GM12892 (cell line): ENCODE results near the gene CCL8.

Source experiments
- POLR2A ChIP-seq: IDR thresholded peaks from 2 replicates; pipeline ENCODE4 v1.6.1; 2011; ENCODE audit warnings: low read depth, low read length, control low read depth
- POLR2AphosphoS5 ChIP-seq: IDR thresholded peaks from 2 replicates; pipeline ENCODE4 v1.6.1; 2011; ENCODE audit warnings: low read depth, low read length, control low read depth

DNA sequence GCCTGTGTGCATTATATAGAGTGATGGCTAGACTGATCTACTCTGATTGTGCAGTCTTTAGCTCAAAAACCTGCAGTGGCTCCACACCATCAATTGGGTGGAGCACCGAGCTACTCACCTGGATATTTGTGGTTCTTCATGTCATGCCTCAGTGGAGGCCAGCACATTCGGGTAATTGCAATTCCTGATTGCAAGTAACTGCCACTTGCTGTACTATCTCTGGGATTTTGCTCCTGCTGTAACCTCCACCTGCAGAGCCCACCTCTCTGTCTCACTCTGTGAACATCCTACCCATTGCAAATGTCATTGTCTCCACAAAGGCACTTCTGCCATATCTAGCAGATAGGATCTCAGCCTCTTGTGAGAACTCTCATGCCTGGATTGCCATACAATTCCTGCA lies 45.5 kb downstream of the CCL8 start:
- no peak for TF ChIP-seq POLR2A
- no peak for TF ChIP-seq POLR2AphosphoS5
